B cell (primary cell): ENCODE results near the gene ARGLU1. TPM values are rescaled to one million over a fixed set of nuclear protein-coding genes. Genes with fewer than 3 reads are reported as not detected.

Experiments used
- ATAC-seq: fragments of 200-7000 bp; cut with Tn5 transposase; one replicate; pipeline ENCODE4 v1.10.0; 2021; ENCODE audit warnings: low read depth, mild to moderate bottlenecking, moderate number of reproducible peaks, moderate library complexity
- CTCF ChIA-PET: fragments of 350-600 bp; sonication (Branson Sonifier 250); formaldehyde crosslinking; loops from one replicate; lab custom pipeline; 2021; ENCODE audit warnings: antibody characterized with exemption, inconsistent platforms; lab: Charles Lee
- POLR2A ChIA-PET: fragments of 350-600 bp; sonication (Branson Sonifier 250); formaldehyde crosslinking; loops from one replicate; lab custom pipeline; 2021; ENCODE audit warnings: antibody characterized with exemption; lab: Charles Lee
- DNase-seq: peaks from one replicate; pipeline ENCODE4 v3.0.0; 2013
- H2AFZ ChIP-seq: 2 replicates; pipeline ENCODE4 v1.6.1; 2012; ENCODE audit warnings: mild to moderate bottlenecking, low read depth, low read length; ENCODE audit not compliant: insufficient read depth, poor library complexity, severe bottlenecking
- H3K27ac ChIP-seq, 2 donors: 1 replicate in 1 of 2; 2 replicates in 1 of 2; pipeline ENCODE4 v1.5.1; 2012 to 2013; ENCODE audit warnings: low read length in 2 of 2, mild to moderate bottlenecking in 2 of 2, moderate library complexity in 1 of 2
- H3K27me3 ChIP-seq, 4 experiments: fragments of 200-600 bp in 1 of 4; sonication (generic) in 1 of 4; replicated peaks in 1 of 4; 1 replicate in 2 of 4; 2 replicates in 2 of 4; pipeline versions ENCODE4 v1.6.1 to v1.7.0; 2013 to 2016; ENCODE audit warnings: low read length in 3 of 4, mild to moderate bottlenecking in 2 of 4, mixed read lengths in 1 of 4, moderate library complexity in 1 of 4; ENCODE audit not compliant: insufficient read depth in 4 of 4, control insufficient read depth in 3 of 4; ENCODE audit errors: control extremely low read depth in 1 of 4
- H3K36me3 ChIP-seq, 2 experiments: replicated peaks in 1 of 2; 1 replicate in 1 of 2; 2 replicates in 1 of 2; pipeline versions ENCODE4 v1.6.1 to v1.7.1; 2013; ENCODE audit warnings: low read length in 1 of 2; ENCODE audit not compliant: insufficient read depth in 2 of 2, control insufficient read depth in 1 of 2; ENCODE audit errors: control extremely low read depth in 1 of 2, extremely low read depth in 1 of 2
- H3K4me1 ChIP-seq, 2 donors: fragments of 200-600 bp in 1 of 2; sonication (generic) in 1 of 2; 1 replicate in 1 of 2; 2 replicates in 1 of 2; pipeline versions ENCODE4 v1.5.1 to v1.6.1; 2013 to 2017; ENCODE audit warnings: low read length in 2 of 2; ENCODE audit not compliant: control insufficient read depth in 2 of 2, insufficient read depth in 2 of 2
- H3K4me2 ChIP-seq: replicated peaks from 2 replicates; pipeline ENCODE3; 2012; ENCODE audit warnings: mild to moderate bottlenecking, low read depth, low read length; ENCODE audit not compliant: poor library complexity, severe bottlenecking
- H3K4me3 ChIP-seq, 5 experiments: fragments of 200-600 bp in 1 of 5; sonication (generic) in 1 of 5; 1 replicate in 3 of 5; 2 replicates in 2 of 5; pipeline versions ENCODE4 v1.5.1 to v1.7.0; 2011 to 2016; ENCODE audit warnings: low read length in 4 of 5, mild to moderate bottlenecking in 4 of 5, low read depth in 2 of 5, control low read depth in 1 of 5, moderate library complexity in 1 of 5; ENCODE audit not compliant: insufficient read depth in 1 of 5; ENCODE audit errors: control extremely low read depth in 1 of 5, extremely low read depth in 1 of 5
- H3K79me2 ChIP-seq: fragments of 200-600 bp; sonication (generic); one replicate; pipeline ENCODE4 v1.6.0; 2016; ENCODE audit warnings: low read length; ENCODE audit not compliant: control insufficient read depth, insufficient read depth
- H3K9ac ChIP-seq: fragments of 200-600 bp; sonication (generic); 2 replicates; pipeline ENCODE4 v1.6.1; 2017; ENCODE audit warnings: mild to moderate bottlenecking, low read length, moderate library complexity
- H3K9me3 ChIP-seq, 3 donors: one replicate each; pipeline versions ENCODE4 v1.6.1 to v1.7.1; 2013; ENCODE audit warnings: low read length in 2 of 3; ENCODE audit not compliant: control insufficient read depth in 2 of 3, insufficient read depth in 1 of 3; ENCODE audit errors: control extremely low read depth in 1 of 3
- H4K20me1 ChIP-seq: 2 replicates; pipeline ENCODE4 v1.6.0; 2012; ENCODE audit warnings: mild to moderate bottlenecking, low read length; ENCODE audit not compliant: insufficient read depth, control insufficient read depth, poor library complexity, severe bottlenecking
- H3K27ac Mint-ChIP-seq: one replicate; pipeline ENCODE4 v1.8.0; 2021; ENCODE audit warnings: mixed read lengths
- H3K27me3 Mint-ChIP-seq: one replicate; pipeline ENCODE4 v1.8.0; 2021; ENCODE audit warnings: mixed read lengths
- H3K4me1 Mint-ChIP-seq: one replicate; pipeline ENCODE4 v1.8.0; 2021; ENCODE audit warnings: mixed read lengths
- H3K4me3 Mint-ChIP-seq: one replicate; pipeline ENCODE4 v1.8.0; 2021; ENCODE audit warnings: mixed read lengths
- H3K9me3 Mint-ChIP-seq: one replicate; pipeline ENCODE4 v1.8.0; 2022; ENCODE audit warnings: mixed read lengths; ENCODE audit not compliant: insufficient read depth
- CTCF ChIP-seq: fragments of 200-600 bp; IDR thresholded peaks from one replicate; pipeline ENCODE4 v1.8.0; 2022; ENCODE audit warnings: antibody characterized with exemption, mild to moderate bottlenecking
- EZH2 ChIP-seq: IDR thresholded peaks from 2 replicates; pipeline ENCODE4 v1.6.1; 2012; ENCODE audit warnings: borderline replicate concordance, low read depth, mild to moderate bottlenecking, moderate library complexity, low read length; ENCODE audit not compliant: insufficient read depth, poor library complexity, severe bottlenecking
- WGBS: methylation state at CpG from one replicate; pipeline ENCODE4 v1.1.5; 2013; ENCODE audit warnings: missing lambda C conversion rate; ENCODE audit not compliant: insufficient coverage; 5-methylcytosine and 5-hydroxymethylcytosine counted together
- intact Hi-C: fragments of 100-400 bp; cut with micrococcal nuclease; formaldehyde crosslinking; loops from one replicate; pipeline ENCODE4 v1.10.0; 2022
- polyA plus RNA-seq: library from polyadenylated mRNA; depleted of rRNA; stranded (reverse); fragments of >200 nt; gene quantifications from 2 replicates; pipeline ENCODE4 v1.2.3, GENCODE V29; 2012
- total RNA-seq, 2 donors: library from RNA; stranded (reverse); fragments of 120-200 nt in 1 of 2; gene quantifications; 1 replicate in 1 of 2; 2 replicates in 1 of 2; pipeline versions ENCODE4 v1.2.3 to v1.2.4, GENCODE V29; 2013 to 2022

ARGLU1 gene
- total and polyA plus RNA-seq, 2 donors (not counting 1 experiment from before 2014, with no cell fraction given), result 170 to 261 TPM

GRCh38 chr13:106597186-106597585 is 29.2 kb upstream of the ARGLU1 start:
- H3K36me3 ChIP-seq, result no peaks in the 10 kb centered on the region
- ATAC-seq, result no peak
- H2AFZ ChIP-seq, result no peak overlapping the region
- H3K4me3 ChIP-seq, result no peak overlapping the region
- ChIA-PET POLR2A (no interaction called here), CTCF (no interaction called here)
- no peak for DNase-seq
- 95% methylated on average over 4 of the region's 5 CpGs for WGBS
- H3K27ac Mint-ChIP-seq, result no peak overlapping the region
- peaks cover 14% of the 10 kb centered on the region for H3K27me3 Mint-ChIP-seq
- H3K4me2 ChIP-seq, result no peak overlapping the region
- H3K9me3 Mint-ChIP-seq, result no peaks in the 10 kb centered on the region
- no peaks in the 10 kb centered on the region for H3K4me1 ChIP-seq
- no peaks in the 10 kb centered on the region for H3K79me2 ChIP-seq
- no peaks in the 10 kb centered on the region for H4K20me1 ChIP-seq
- no peak for TF ChIP-seq EZH2
- TF ChIP-seq CTCF, result no peak
- H3K9me3 ChIP-seq, result no peaks in the 10 kb centered on the region
- no peaks in the 10 kb centered on the region for H3K4me1 Mint-ChIP-seq
- H3K9ac ChIP-seq, result no peak overlapping the region
- no peak overlapping the region for H3K27ac ChIP-seq
- no peak overlapping the region for H3K4me3 Mint-ChIP-seq
- no peaks in the 10 kb centered on the region for H3K27me3 ChIP-seq
- intact Hi-C loops, result no loop called here

GRCh38 chr13:106596275-106596937 is 28.5 kb upstream of the ARGLU1 start:
- Histone ChIP-seq H3K27ac (no peak overlapping the region), H3K4me2 (no peak overlapping the region), H3K9ac (no peak overlapping the region), H3K4me3 (no peak overlapping the region), H3K79me2 (no peaks in the 10 kb centered on the region), H4K20me1 (no peaks in the 10 kb centered on the region), H3K4me1 (no peaks in the 10 kb centered on the region), H3K27me3 (no peaks in the 10 kb centered on the region), H3K9me3 (no peaks in the 10 kb centered on the region), H2AFZ (no peak overlapping the region), H3K36me3 (no peaks in the 10 kb centered on the region)
- Mint-ChIP-seq H3K27me3 (peaks cover 18% of the 10 kb centered on the region), H3K4me3 (no peak overlapping the region), H3K9me3 (no peaks in the 10 kb centered on the region), H3K4me1 (no peaks in the 10 kb centered on the region), H3K27ac (no peak overlapping the region)
- ChIA-PET CTCF (no interaction called here), POLR2A (no interaction called here)
- 99% methylated on average over 6 of the region's 10 CpGs for WGBS
- DNase-seq, result no peak
- intact Hi-C loops, result no loop called here
- no peak for ATAC-seq
- TF ChIP-seq EZH2 (no peak), CTCF (no peak)
